HG02798 (cell line): Measurements from ENCODE around the gene SELPLG.
"Not testable (repeated sequence)": the region's sequence is repeated elsewhere in the genome, so short reads cannot be mapped to it uniquely, and the experiment has no call there.

Source experiments
- ATAC-seq: cut with Tn5 transposase; IDR thresholded peaks from one replicate; pipeline ENCODE4 v1.9.1; 2021; ENCODE audit warnings: mild to moderate bottlenecking; ENCODE audit not compliant: unreplicated experiment, poor library complexity

Gene SELPLG

GRCh38 chr12:108657130-108657745 lies 23.5 kb upstream of the SELPLG start:
- no peak for ATAC-seq

- not testable (repeated sequence) for ATAC-seq
Observed at GRCh38 chr12:108656247-108656646, 22.6 kb upstream of the SELPLG start.

- not testable (repeated sequence) for ATAC-seq
Observed at GRCh38 chr12:108655812-108656175, 22.1 kb upstream of the SELPLG start.

GRCh38 chr12:108654622-108655021 lies 20.9 kb upstream of the SELPLG start:
- ATAC-seq, result not testable (repeated sequence)

GRCh38 chr12:108653922-108654321 lies 20.2 kb upstream of the SELPLG start:
- no peak for ATAC-seq

GRCh38 chr12:108653082-108653516 lies 19.4 kb upstream of the SELPLG start:
- ATAC-seq, result no peak

GRCh38 chr12:108650083-108650482 lies 16.4 kb upstream of the SELPLG start:
- ATAC-seq, result no peak

- ATAC-seq, result no peak
Observed at GRCh38 chr12:108649669-108650068, 16.0 kb upstream of the SELPLG start.

GRCh38 chr12:108649126-108649525 lies 15.4 kb upstream of the SELPLG start:
- no peak for ATAC-seq

- ATAC-seq, result no peak
Observed at GRCh38 chr12:108648371-108648770, 14.7 kb upstream of the SELPLG start.

GRCh38 chr12:108647585-108648287 lies 14.0 kb upstream of the SELPLG start:
- no peak for ATAC-seq

- ATAC-seq, result no peak
Observed at GRCh38 chr12:108646600-108647579, 13.2 kb upstream of the SELPLG start.

- ATAC-seq, result no peak
Observed at GRCh38 chr12:108645686-108646599, 12.2 kb upstream of the SELPLG start.

- ATAC-seq, result no peak
Observed at GRCh38 chr12:108644811-108645120, 11.1 kb upstream of the SELPLG start.

- no peak for ATAC-seq
Observed at GRCh38 chr12:108643941-108644810, 10.5 kb upstream of the SELPLG start.

- ATAC-seq, result no peak
Observed at GRCh38 chr12:108642899-108643654, 9.4 kb upstream of the SELPLG start.

- no peak for ATAC-seq
Observed at GRCh38 chr12:108642269-108642870, 8.7 kb upstream of the SELPLG start.
